Measurements from ENCODE around the gene RIPPLY3. TPM values are rescaled to one million over a fixed set of nuclear protein-coding genes. Genes with fewer than 3 reads are reported as not detected.

RIPPLY3 gene
- total and polyA plus RNA-seq, 2 donors (not counting 1 experiment from before 2014, with no cell fraction given) = not detected

- Histone ChIP-seq H3K4me3 (ENCODE audit: control extremely low read depth in 1 of 5, extremely low read depth in 1 of 5, insufficient read depth in 1 of 5, low read depth in 2 of 5, low read length in 4 of 5) (peak overlapping the region in 4 of 5 experiments; percentile 2 to 54 (median 27)), H3K4me2 (replicated peaks; ENCODE audit: low read depth, low read length, poor library complexity, severe bottlenecking) (peak overlapping the region; percentile 73), H3K36me3 (replicated peaks in 1 of 2; ENCODE audit: control extremely low read depth in 1 of 2, control insufficient read depth in 1 of 2, extremely low read depth in 1 of 2, insufficient read depth in 2 of 2, low read length in 1 of 2) (no peaks in the 10 kb centered on the region), H3K9me3 (ENCODE audit: control extremely low read depth in 1 of 3, control insufficient read depth in 2 of 3, insufficient read depth in 1 of 3, low read length in 2 of 3) (peaks cover 0 to 15% (median 1%) of the 10 kb centered on the region in 3 donors), H3K27ac (ENCODE audit: low read length in 2 of 2) (no peak overlapping the region), H3K4me1 (ENCODE audit: control insufficient read depth in 2 of 2, insufficient read depth in 2 of 2, low read length in 2 of 2) (peaks cover 27 to 33% of the 10 kb centered on the region in 2 donors), H3K79me2 (ENCODE audit: control insufficient read depth, insufficient read depth, low read length) (no peaks in the 10 kb centered on the region), H3K27me3 (replicated peaks in 1 of 4; ENCODE audit: control extremely low read depth in 1 of 4, control insufficient read depth in 3 of 4, insufficient read depth in 4 of 4, low read length in 3 of 4) (peaks cover 0 to 58% (median 26%) of the 10 kb centered on the region in 4 experiments), H4K20me1 (ENCODE audit: control insufficient read depth, insufficient read depth, low read length, poor library complexity, severe bottlenecking) (no peaks in the 10 kb centered on the region), H3K9ac (ENCODE audit: low read length) (peak overlapping the region; percentile 23), H2AFZ (ENCODE audit: insufficient read depth, low read depth, low read length, poor library complexity, severe bottlenecking) (peak overlapping the region; percentile 48)
- ChIA-PET CTCF (interaction anchor here (0.6 to 3.7 kb wide), 14 partner anchors 13 to 70 kb away, joined by 3 to 18 read pairs (median 4); partner anchors contain the start of gene HLCS), POLR2A (no interaction called here)
- ATAC-seq (ENCODE audit: low read depth) (peak; percentile 90), DNase-seq (peak; percentile 76)
- H3K4me1 Mint-ChIP-seq = peaks cover 18% of the 10 kb centered on the region
- H3K27me3 Mint-ChIP-seq = peaks cover 55% of the 10 kb centered on the region
- intact Hi-C loops (cut with micrococcal nuclease) = loop anchor here (1.0 kb wide), 1 partner anchor 33 kb away; no protein-coding TSS in a partner anchor
- peak overlapping the region; percentile 64 for H3K4me3 Mint-ChIP-seq
- 8% methylated on average over 30 of the region's 30 CpGs for WGBS (ENCODE audit: insufficient coverage)
- TF ChIP-seq CTCF (IDR thresholded peaks at IDR 0.05) = peak; percentile 81
- TF ChIP-seq EZH2 (IDR thresholded peaks at IDR 0.05; ENCODE audit: borderline replicate concordance, insufficient read depth, low read depth, low read length, poor library complexity, severe bottlenecking) = no peak
- H3K27ac Mint-ChIP-seq = no peak overlapping the region
- no peaks in the 10 kb centered on the region for H3K9me3 Mint-ChIP-seq (ENCODE audit: insufficient read depth)
Observed at GRCh38 chr21:37009740-37010341, 3.3 kb downstream of the RIPPLY3 start.

- no peak overlapping the region for H3K4me3 Mint-ChIP-seq
- no peak overlapping the region for H2AFZ ChIP-seq (ENCODE audit: insufficient read depth, low read depth, low read length, poor library complexity, severe bottlenecking)
- ChIA-PET CTCF (interaction anchor here (0.7 kb wide), 1 partner anchor 316 kb away, joined by 3 read pairs; no protein-coding TSS in a partner anchor), POLR2A (no interaction called here)
- no peak for DNase-seq
- TF ChIP-seq CTCF (IDR thresholded peaks at IDR 0.05) (no peak), EZH2 (IDR thresholded peaks at IDR 0.05; ENCODE audit: borderline replicate concordance, insufficient read depth, low read depth, low read length, poor library complexity, severe bottlenecking) (no peak)
- H3K36me3 ChIP-seq (replicated peaks in 1 of 2; ENCODE audit: control extremely low read depth in 1 of 2, control insufficient read depth in 1 of 2, extremely low read depth in 1 of 2, insufficient read depth in 2 of 2, low read length in 1 of 2) = no peaks in the 10 kb centered on the region
- ATAC-seq (ENCODE audit: low read depth) = no peak
- H3K27me3 Mint-ChIP-seq = peaks cover 15% of the 10 kb centered on the region
- H4K20me1 ChIP-seq (ENCODE audit: control insufficient read depth, insufficient read depth, low read length, poor library complexity, severe bottlenecking) = no peaks in the 10 kb centered on the region
- H3K4me2 ChIP-seq (replicated peaks; ENCODE audit: low read depth, low read length, poor library complexity, severe bottlenecking) = no peak overlapping the region
- peaks cover 0 to 3% (median under 1%) of the 10 kb centered on the region in 4 experiments for H3K27me3 ChIP-seq (replicated peaks in 1 of 4; ENCODE audit: control extremely low read depth in 1 of 4, control insufficient read depth in 3 of 4, insufficient read depth in 4 of 4, low read length in 3 of 4)
- H3K4me3 ChIP-seq (ENCODE audit: control extremely low read depth in 1 of 5, extremely low read depth in 1 of 5, insufficient read depth in 1 of 5, low read depth in 2 of 5, low read length in 4 of 5) = no peak overlapping the region
- H3K4me1 Mint-ChIP-seq = no peaks in the 10 kb centered on the region
- H3K79me2 ChIP-seq (ENCODE audit: control insufficient read depth, insufficient read depth, low read length) = no peaks in the 10 kb centered on the region
- no peak overlapping the region for H3K9ac ChIP-seq (ENCODE audit: low read length)
- H3K4me1 ChIP-seq (ENCODE audit: control insufficient read depth in 2 of 2, insufficient read depth in 2 of 2, low read length in 2 of 2) = no peaks in the 10 kb centered on the region
- H3K27ac ChIP-seq (ENCODE audit: low read length in 2 of 2) = no peak overlapping the region
- H3K27ac Mint-ChIP-seq = no peak overlapping the region
- H3K9me3 Mint-ChIP-seq (ENCODE audit: insufficient read depth) = no peaks in the 10 kb centered on the region
- 93% methylated on average over 8 of the region's 13 CpGs for WGBS (ENCODE audit: insufficient coverage)
- intact Hi-C loops (cut with micrococcal nuclease) = no loop called here
- peaks cover 0 to 2% (median 0%) of the 10 kb centered on the region in 3 donors for H3K9me3 ChIP-seq (ENCODE audit: control extremely low read depth in 1 of 3, control insufficient read depth in 2 of 3, insufficient read depth in 1 of 3, low read length in 2 of 3)
Observed at GRCh38 chr21:37017951-37018679, 11.6 kb downstream of the RIPPLY3 start.
